ENCODE measurements around the gene SERPINA4. TPM values are rescaled to one million over a fixed set of nuclear protein-coding genes. Genes with fewer than 3 reads are reported as not detected.

The SERPINA4 gene
- total and polyA plus RNA-seq, 2 of the 8 experiments (the other 6 are each of a cell fraction or from before 2014, with no cell fraction given): not detected

- Histone ChIP-seq H2AFZ (ENCODE audit: low read length) (no peak overlapping the region), H3K56ac (replicated peaks; ENCODE audit: insufficient read length, low read depth, low read length) (no peak overlapping the region), H4K91ac (replicated peaks; ENCODE audit: insufficient read length, low read length) (no peak overlapping the region)
Observed at GRCh38 chr14:94571395-94571794, 10.2 kb downstream of the SERPINA4 start.

More at GRCh38 chr14:94571395-94571794, 10.2 kb downstream of the SERPINA4 start:
- Histone ChIP-seq H2BK15ac (ENCODE audit: low read length) (no peak overlapping the region), H3K23me2 (ENCODE audit: low read depth, low read length) (no peaks in the 10 kb centered on the region), H3K27me3 (replicated peaks in 1 of 4; ENCODE audit: control insufficient read depth in 3 of 4, extremely low read depth in 1 of 4, insufficient read depth in 3 of 4, low read length in 3 of 4) (no peaks in the 10 kb centered on the region), H3K4ac (replicated peaks; ENCODE audit: insufficient read length, low read depth, low read length) (no peak overlapping the region), H2BK12ac (ENCODE audit: low read depth, low read length) (no peak overlapping the region), H3K18ac (ENCODE audit: extremely low read depth, low read length) (no peak overlapping the region), H4K20me1 (replicated peaks in 1 of 2; ENCODE audit: control insufficient read depth in 1 of 2, insufficient read depth in 2 of 2, low read length in 2 of 2) (no peaks in the 10 kb centered on the region), H2BK120ac (replicated peaks; ENCODE audit: low read depth, low read length) (no peak overlapping the region), H3K36me3 (ENCODE audit: control insufficient read depth in 2 of 4, insufficient read depth in 4 of 4, low read length in 3 of 4) (no peaks in the 10 kb centered on the region), H2BK5ac (ENCODE audit: low read depth, low read length) (no peak overlapping the region), H4K8ac (ENCODE audit: extremely low read depth, insufficient read depth, low read length) (no peak overlapping the region), H3K4me2 (ENCODE audit: insufficient read depth in 1 of 2, low read depth in 2 of 2, low read length in 2 of 2) (no peak overlapping the region), H3K79me1 (ENCODE audit: low read depth, low read length) (no peaks in the 10 kb centered on the region), H3K79me2 (ENCODE audit: control insufficient read depth in 1 of 2, insufficient read depth in 2 of 2, low read length in 2 of 2) (no peaks in the 10 kb centered on the region), H3K9me3 (ENCODE audit: insufficient read depth in 2 of 2, low read depth in 1 of 2, low read length in 1 of 2) (0 out of 4 replicates have a peak, but pooled peaks cover 0 to 2% of the 10 kb centered on the region in 2 experiments), H3K27ac (ENCODE audit: low read depth, low read length) (no peak overlapping the region), H3K4me1 (replicated peaks in 1 of 4; ENCODE audit: control insufficient read depth in 3 of 4, insufficient read depth in 4 of 4, low read length in 3 of 4) (no peaks in the 10 kb centered on the region), H4K5ac (ENCODE audit: insufficient read length, low read depth, low read length) (no peak overlapping the region), H3K9ac (replicated peaks in 1 of 4; ENCODE audit: extremely low read depth in 1 of 4, low read depth in 3 of 4, low read length in 3 of 4) (no peak overlapping the region), H3K14ac (ENCODE audit: insufficient read length) (no peak overlapping the region), H2AK5ac (ENCODE audit: low read depth, low read length) (no peak overlapping the region), H2BK20ac (ENCODE audit: low read length) (no peak overlapping the region), H3K23ac (ENCODE audit: insufficient read length) (no peak overlapping the region), H3K4me3 (ENCODE audit: extremely low read depth in 1 of 4, insufficient read depth in 2 of 4, low read depth in 3 of 4, low read length in 4 of 4) (no peak overlapping the region)
- DNase-seq (ENCODE audit: low read depth in 1 of 2, low spot score in 2 of 2): no peak
- WGBS, 2 experiments (ENCODE audit: extremely low coverage in 1 of 2, insufficient coverage in 1 of 2, insufficient read length in 1 of 2, insufficient replicate concordance in 2 of 2, low coverage in 1 of 2, low lambda C conversion rate in 2 of 2, missing lambda C conversion rate in 1 of 2): 74% methylated on average over 6 of the region's 7 CpGs; no CpG with 5 or more reads in 1 of the 2 experiments
- POLR2A ChIA-PET (ENCODE audit: partially characterized antibody): no interaction called here
- CTCF ChIA-PET (ENCODE audit: partially characterized antibody): interaction anchor here (0.7 to 2.1 kb wide), 4 partner anchors 10 to 265 kb away, joined by 3 to 9 read pairs (median 4); partner anchors contain the start of gene SERPINA5
- FAIRE-seq: no peak
- TF ChIP-seq SIN3A (conservative IDR thresholded peaks at IDR 0.05 in 1 of 2, IDR thresholded peaks at IDR 0.05 in 1 of 2; ENCODE audit: low read depth in 1 of 2, low read length in 2 of 2) (no peak), SIX5 (IDR thresholded peaks at IDR 0.05; ENCODE audit: low read depth, low read length) (no peak), USF2 (IDR thresholded peaks at IDR 0.05; ENCODE audit: low read length) (no peak), HDAC2 (IDR thresholded peaks at IDR 0.05; ENCODE audit: borderline replicate concordance in 1 of 2, low read depth in 2 of 2, low read length in 2 of 2) (no peak), ZNF274 (IDR thresholded peaks at IDR 0.05; ENCODE audit: borderline replicate concordance, extremely low read depth, low read length) (no peak), TAF7 (optimal IDR thresholded peaks at IDR 0.05; ENCODE audit: borderline replicate concordance, low read depth, low read length) (no peak), MAFK (IDR thresholded peaks at IDR 0.05; ENCODE audit: low read depth, low read length) (no peak)

Data from H1 (cell line).